Cortex of kidney (tissue), 1 donor: ENCODE data around the gene FAM171A2.
"Not testable (repeated sequence)": the region's sequence is repeated elsewhere in the genome, so short reads cannot be mapped to it uniquely, and the experiment has no call there.

ENCODE experiments used
- DNase-seq: peaks from one replicate; lab custom pipeline; 2025; lab: John Stamatoyannopoulos, UW

FAM171A2 gene

GRCh38 chr17:44363613-44364159, at the start of gene FAM171A2:
Gene FAM171A2, minus strand, starts transcription at chr17:44363853. Its CDS starts 139 bp downstream, at chr17:44363714.
- DNase-seq = no peak

DNA sequence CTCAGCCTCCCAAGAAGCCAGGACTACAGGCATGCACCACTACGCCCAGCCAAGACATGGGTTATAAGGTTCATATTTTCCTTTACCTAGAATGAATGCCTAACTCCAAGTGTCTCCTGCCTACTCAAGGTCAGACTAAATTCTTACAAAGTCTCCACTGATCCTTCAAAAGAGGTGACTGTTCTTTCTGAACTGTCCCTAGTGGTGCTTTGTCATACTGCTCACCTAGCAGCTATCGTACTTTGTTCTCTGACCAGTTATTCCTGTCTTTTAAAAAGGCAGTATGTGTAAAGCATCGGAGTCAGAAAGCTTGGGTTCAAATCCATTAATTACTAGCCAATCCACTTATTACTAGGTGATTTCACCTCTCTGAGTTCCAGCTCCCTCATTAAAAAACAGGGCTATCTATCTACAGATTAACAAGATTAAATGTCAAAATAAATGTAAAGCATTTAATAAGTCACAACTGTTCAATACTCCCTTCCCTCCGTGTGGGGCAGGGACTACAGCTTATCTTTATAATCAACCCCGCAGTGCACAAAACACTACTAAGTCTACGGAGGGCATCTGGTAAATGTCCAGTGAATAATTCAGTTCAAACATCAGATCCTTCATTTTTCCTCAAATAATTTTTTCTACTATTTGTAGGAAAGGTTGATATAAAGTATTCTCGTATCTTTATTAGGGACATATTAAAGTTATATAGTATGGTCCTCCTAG, 45.8 kb upstream of the FAM171A2 start:
- no peak for DNase-seq

- DNase-seq = no peak
Observed at GRCh38 chr17:44408786-44409185, 45.1 kb upstream of the FAM171A2 start.

DNA sequence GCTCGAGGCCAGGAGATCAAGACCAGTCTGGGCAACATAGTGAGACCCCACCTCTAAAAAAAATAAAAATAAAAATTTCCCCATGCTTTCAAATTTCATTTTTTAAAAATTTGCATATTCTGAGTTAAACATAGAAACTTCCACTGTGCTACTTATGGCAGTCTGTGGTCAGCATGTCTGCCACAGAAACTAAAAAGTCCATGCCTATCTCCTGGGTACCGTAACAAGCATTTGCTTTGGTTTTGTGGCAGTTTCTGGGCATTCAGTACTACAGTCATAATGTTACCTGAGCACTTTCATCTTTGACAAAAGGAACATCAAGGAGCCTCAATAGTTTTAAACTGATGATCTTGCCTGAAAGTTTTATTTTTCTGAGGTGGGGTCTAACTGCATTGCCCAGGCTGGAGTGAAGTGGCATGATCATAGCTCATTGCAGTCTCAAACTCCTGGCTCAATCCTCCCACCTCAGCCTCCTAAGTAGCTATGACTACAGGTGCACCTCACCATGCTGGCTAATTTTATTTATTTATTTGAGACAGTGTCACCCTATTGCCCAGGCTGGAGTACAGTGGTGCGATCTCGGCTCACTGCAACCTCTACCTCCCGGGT, 39.0 kb upstream of the FAM171A2 start:
- DNase-seq = no peak

- DNase-seq = no peak
Observed at GRCh38 chr17:44400226-44400847, 36.7 kb upstream of the FAM171A2 start.

GRCh38 chr17:44398692-44399691, 35.3 kb upstream of the FAM171A2 start:
- no peak for DNase-seq

GRCh38 chr17:44397479-44398440, 34.1 kb upstream of the FAM171A2 start:
- no peak for DNase-seq

DNA sequence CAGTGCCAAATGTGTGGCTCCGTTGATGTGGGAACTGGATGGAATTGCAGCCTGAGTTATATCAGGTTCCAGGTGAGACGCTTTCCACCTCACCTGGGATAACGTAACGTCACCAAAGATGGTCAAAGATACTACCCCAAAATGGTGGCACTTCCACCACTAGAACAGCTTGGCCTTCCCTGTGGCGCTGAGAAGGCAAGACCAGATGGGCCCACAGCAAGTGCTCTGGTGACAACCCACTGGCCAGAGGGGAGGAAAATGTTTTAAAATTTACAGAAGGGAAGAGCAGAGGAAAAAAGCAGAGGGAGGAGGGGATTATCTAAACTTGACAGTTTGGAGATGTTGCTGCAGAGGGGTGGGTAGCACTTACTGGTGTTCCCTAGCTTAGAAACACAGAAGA, 33.3 kb upstream of the FAM171A2 start:
- DNase-seq = no peak

DNA sequence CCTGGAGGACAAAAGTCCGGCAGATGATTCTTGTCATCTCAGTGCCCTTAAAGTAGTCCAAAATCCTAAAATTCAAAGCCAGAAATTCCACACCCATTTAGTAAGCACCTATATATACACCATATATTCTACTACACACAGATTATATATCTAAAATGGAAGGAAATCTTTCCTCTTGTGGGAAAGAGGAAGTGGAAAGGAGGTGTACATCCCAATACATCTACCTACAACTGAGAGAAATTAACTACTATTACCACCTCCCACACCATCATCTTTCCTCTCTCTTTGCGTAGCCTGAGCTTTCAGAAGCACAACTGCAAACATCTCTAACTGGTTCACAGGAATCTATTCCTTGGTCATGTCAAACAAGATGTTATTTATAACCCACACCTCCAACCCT, 31.2 kb upstream of the FAM171A2 start:
- no peak for DNase-seq

- not testable (repeated sequence) for DNase-seq
Observed at GRCh38 chr17:44394112-44394511, 30.5 kb upstream of the FAM171A2 start.

GRCh38 chr17:44390250-44390870, 26.7 kb upstream of the FAM171A2 start:
- no peak for DNase-seq

GRCh38 chr17:44389723-44390202, 26.1 kb upstream of the FAM171A2 start:
- no peak for DNase-seq

DNA sequence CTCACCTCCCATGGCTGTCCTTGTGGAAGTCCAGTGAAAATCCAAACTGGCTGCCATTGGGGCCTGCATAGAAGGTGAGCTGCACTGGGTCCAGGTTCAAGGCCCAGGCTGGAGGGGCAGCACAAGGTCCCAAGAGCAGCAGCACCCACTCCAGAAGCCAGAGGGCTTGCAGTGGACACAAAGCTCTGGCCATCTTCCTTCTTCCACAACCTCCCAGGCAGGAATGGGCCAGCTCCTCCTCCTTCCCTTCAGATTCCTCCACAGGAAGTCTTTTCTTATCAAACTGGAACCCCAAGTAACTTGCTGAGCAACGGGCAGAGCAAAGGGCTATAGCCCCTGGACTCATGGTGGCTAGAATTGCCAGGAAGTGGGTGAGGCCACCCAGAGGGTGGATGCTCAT, 25.6 kb upstream of the FAM171A2 start, which contains the start of gene ITGA2B:
ITGA2B (minus strand) TSS at position 369 of the 400 bp plus-strand sequence; CDS start at position 193, 176 bp downstream.
- DNase-seq = no peak

DNA sequence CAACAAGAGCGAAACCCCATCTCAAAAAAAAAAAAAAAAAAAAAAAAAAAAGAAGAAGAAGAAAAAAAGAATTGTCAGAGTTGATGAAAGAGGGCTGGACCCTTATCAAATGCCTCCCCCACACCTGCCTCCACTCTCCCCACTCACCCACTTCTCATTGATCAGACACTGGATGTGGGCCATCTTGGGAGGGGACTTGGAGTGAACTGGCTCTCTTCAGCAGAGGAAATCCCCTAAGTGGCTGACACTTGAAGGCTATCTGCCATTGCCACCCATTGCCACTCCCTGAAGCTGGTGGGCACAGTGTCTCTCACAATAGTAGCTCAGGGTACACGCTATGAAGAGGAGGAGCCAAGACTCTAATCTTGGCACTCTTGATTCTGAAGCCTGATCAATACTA, 24.2 kb upstream of the FAM171A2 start:
- no peak for DNase-seq

GRCh38 chr17:44386182-44386525, 22.5 kb upstream of the FAM171A2 start:
- DNase-seq = no peak

DNA sequence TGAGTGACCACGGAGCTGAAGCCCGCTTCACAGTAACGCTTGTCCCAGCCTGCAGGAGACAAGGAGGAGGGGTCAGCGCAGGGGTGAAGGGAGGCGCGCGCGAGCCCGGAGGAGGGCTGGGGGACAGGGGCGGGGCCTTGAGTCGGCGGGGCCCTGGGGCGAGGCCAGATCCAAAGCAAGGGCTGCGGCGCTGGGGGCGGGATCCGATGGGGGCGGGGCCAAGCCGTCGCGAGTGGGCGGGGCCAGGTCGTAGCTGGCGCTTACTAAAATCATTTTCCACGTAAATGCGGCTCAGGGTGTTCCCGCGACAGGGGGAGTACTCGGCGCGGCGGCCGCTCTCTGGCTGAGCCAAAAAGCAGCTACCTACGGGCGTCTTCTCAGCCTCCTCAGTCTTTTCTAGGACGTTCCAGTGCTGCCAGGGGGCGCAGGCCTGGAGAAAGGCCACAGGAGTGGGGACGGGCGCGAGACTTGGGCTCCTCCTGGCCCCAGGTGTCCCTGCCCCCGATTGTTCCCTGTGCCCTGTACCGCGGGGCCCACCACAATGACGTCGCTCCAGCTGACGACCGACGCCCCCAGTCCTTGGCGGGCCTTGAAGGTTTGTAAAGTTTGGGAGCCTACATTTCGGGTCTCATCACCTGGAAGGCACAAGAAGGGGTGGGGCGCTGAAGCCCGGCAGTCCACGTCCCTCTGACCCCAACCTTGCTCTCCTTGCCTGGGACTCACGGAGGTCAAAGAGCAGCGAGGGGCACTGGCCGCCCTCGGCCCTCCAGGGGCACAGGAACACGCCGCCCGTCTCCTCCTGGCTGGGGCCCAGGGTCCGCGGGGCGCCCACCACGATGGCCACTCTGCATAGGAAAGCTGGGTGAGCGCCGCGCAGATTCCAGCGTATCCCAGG, 21.9 kb upstream of the FAM171A2 start:
- DNase-seq = no peak

DNA sequence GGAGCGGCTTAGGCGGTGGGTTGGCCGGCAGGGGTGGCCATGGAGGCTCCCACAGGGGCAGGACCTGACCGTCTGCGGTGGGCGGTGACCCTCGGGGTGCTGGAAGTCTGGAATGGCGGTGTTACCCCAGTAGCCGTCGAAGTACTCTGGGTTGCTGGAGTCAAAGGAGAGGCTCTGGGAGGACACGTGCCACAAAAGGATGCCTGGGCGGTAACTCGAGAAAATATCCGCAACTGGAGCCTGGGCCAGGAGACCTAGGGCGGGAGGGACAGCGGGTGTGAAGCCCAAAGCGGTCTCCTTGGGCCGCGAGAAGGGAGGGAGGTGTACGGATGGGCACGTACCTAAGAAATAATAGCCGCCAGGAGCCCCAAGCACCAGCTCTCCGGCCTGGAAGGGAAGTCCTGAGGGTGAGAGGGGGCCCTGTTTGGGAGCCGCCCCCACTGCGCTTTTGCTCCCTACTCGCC, 21.2 kb upstream of the FAM171A2 start:
- DNase-seq = no peak

- no peak for DNase-seq
Observed at GRCh38 chr17:44384281-44384822, 20.7 kb upstream of the FAM171A2 start.
